ENCODE results near the gene ATG2B. TPM values are rescaled to one million over a fixed set of nuclear protein-coding genes. Genes with fewer than 3 reads are reported as not detected.

ATG2B gene
- total and polyA plus RNA-seq, 7 donors, result 1.8 to 27.1 (median 17.9) TPM

DNA sequence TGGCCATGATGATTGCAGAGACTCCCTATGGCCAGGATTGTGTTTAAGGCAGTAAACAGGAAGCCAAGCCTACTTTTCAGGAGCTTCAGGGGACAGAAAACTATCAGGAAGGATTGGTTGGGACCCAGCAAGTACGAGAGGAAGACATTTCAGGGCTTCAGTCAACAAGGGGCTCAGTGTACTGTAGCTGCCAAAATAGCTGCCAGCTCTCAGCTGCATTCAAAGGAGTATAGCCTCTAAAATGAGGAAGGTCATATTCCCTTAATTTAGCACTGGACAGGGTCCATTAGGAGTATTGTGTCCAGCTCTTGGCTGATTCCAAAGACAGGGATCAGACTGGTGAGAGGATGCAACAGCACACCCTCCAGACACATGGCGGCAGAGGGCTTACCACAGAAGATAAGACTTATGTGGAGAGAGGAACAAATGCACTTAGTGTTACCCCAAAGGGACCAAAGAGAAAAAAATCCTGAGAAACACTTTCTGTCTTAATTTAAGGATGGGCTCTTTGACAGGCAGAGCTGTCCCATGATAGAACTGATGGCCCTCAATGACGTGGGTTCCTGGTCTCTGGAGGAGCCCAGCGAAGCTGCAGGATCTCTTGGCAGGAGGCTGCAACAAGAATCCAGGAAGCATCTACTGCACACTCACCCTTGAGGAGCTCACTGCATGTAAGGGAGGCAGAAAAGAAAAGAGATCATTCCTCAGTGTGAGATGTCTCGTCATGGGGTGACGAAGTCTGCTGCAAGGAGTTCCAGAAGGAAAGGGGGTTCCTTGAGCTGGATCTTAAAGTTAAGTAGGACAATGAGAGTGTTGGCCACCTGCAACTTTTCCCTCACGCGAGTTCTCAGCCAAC is 92.3 kb downstream of the ATG2B start:
- TF ChIP-seq POLR2A (IDR thresholded peaks at IDR 0.05) (no peak), POLR2AphosphoS5 (IDR thresholded peaks at IDR 0.05) (no peak), EP300 (IDR thresholded peaks at IDR 0.05) (no peak)
- no peak for DNase-seq
- Histone ChIP-seq H3K27ac (peak overlapping the region in 3 of 4 donors; percentile 38 to 83 (median 80)), H3K9me3 (no peaks in the 10 kb centered on the region), H3K27me3 (no peaks in the 10 kb centered on the region), H3K4me3 (no peak overlapping the region), H3K36me3 (no peaks in the 10 kb centered on the region), H3K4me1 (peaks cover 0 to 64% (median 44%) of the 10 kb centered on the region in 4 donors)
- WGBS, 2 donors, result 84 to 85% methylated on average over 8 of the region's 8 CpGs
- intact Hi-C loops (cut with DNase I), result no loop called here

DNA sequence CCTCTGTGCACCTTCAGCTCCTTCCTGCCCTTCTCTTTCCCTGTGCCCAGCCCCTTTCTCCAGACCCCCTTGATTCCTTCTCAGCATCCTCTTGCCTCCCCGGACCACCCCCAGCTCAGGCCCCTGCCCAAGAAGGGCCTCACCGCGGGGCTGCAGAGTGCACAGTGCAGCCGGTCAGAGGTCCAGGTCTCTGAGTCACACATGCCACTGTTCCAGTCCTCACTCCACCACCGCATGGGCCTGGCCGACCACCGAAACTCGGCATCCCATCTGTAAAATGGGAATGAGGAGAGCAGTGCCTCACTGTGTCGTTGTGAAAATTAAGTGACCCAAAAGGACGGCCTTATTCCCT is 93.8 kb downstream of the ATG2B start:
- Histone ChIP-seq H3K36me3 (no peaks in the 10 kb centered on the region), H3K4me1 (peaks cover 0 to 52% (median 35%) of the 10 kb centered on the region in 4 donors), H3K9me3 (no peaks in the 10 kb centered on the region), H3K27me3 (no peaks in the 10 kb centered on the region), H3K4me3 (no peak overlapping the region), H3K27ac (peak overlapping the region; percentile 64 to 83 (median 76))
- WGBS, 2 donors, result 84 to 89% methylated on average over 10 of the region's 10 CpGs
- no peak for TF ChIP-seq POLR2A (IDR thresholded peaks at IDR 0.05)
- no peak for TF ChIP-seq POLR2AphosphoS5 (IDR thresholded peaks at IDR 0.05)
- TF ChIP-seq EP300 (IDR thresholded peaks at IDR 0.05), result no peak
- TF ChIP-seq, protein P1, sequence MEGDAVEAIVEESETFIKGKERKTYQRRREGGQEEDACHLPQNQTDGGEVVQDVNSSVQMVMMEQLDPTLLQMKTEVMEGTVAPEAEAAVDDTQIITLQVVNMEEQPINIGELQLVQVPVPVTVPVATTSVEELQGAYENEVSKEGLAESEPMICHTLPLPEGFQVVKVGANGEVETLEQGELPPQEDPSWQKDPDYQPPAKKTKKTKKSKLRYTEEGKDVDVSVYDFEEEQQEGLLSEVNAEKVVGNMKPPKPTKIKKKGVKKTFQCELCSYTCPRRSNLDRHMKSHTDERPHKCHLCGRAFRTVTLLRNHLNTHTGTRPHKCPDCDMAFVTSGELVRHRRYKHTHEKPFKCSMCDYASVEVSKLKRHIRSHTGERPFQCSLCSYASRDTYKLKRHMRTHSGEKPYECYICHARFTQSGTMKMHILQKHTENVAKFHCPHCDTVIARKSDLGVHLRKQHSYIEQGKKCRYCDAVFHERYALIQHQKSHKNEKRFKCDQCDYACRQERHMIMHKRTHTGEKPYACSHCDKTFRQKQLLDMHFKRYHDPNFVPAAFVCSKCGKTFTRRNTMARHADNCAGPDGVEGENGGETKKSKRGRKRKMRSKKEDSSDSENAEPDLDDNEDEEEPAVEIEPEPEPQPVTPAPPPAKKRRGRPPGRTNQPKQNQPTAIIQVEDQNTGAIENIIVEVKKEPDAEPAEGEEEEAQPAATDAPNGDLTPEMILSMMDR (IDR thresholded peaks at IDR 0.05), result no peak
- intact Hi-C loops (cut with DNase I), result loop anchor here (1.0 kb wide), 1 partner anchor 165 kb away; no protein-coding TSS in a partner anchor
- no peak for DNase-seq

DNA sequence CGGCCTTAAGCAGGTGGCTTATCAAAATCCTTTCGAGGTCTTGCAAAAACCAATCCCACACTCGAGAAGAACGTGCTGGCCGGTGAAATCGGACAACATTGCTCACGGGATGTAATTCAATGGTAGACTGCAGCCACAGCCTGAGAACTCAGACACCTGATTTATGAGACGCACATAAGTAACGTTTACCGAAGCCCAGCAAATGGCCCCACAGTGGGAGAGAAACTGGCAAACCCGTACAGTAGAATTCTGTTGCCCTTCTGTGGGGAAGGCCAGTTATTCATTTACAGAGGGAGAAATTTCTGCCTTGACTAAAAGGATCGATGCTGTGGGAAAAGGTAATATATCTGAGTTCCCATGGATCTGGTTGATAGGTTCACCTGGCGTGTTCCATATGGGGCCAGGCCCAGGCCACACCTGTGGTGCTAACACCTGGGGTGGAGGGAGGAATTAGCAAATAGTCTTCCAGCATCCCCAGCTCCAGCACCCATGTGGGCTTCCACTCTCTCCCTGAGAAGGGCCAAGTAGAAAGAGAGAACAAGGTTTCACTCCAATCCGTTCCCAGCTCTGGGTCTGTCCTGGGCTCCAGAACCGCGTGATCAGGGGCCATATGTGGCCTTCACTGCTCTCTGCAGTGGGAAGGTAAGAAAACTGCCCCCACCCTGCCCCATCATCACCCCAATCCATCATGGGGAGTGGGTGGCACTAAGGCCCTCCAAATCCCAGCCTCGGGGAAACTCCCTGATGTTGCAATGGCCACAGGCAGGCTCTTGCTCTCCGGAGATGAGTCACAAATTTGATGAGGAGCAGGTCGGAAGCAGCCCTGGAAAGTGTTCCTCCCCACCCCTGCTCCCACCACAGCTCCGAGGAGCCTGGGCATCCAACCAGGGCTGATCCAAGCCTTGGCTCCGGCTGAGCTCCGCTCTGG is 94.4 kb downstream of the ATG2B start:
- H3K27ac ChIP-seq, result peak overlapping the region; percentile 64 to 83 (median 76)
- peak; percentile 92 for DNase-seq
- H3K27me3 ChIP-seq, result no peaks in the 10 kb centered on the region

DNA sequence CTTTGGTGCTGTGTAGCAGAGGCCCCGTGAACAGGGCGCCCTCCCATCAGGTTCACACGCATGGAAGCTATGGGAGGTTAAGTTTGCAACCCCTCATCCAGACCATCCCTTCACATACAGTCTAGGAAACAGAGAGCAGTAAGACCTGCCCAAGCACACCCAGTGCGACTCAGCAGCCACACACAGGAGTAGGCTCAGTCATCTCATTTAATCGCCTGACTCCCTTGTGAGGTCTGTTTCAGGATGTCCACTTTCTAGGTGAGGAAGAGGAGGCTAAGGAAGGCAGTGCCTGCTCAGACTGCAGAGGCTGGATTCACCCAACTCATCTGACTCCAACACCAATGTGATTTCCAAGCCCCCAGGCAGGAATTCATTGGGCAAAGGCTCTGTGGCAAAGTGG is 95.2 kb downstream of the ATG2B start:
- Histone ChIP-seq H3K4me3 (no peak overlapping the region), H3K9me3 (no peaks in the 10 kb centered on the region), H3K27me3 (no peaks in the 10 kb centered on the region), H3K36me3 (no peaks in the 10 kb centered on the region), H3K27ac (peak overlapping the region in 3 of 4 donors; percentile 71 to 83 (median 80)), H3K4me1 (peaks cover 0 to 52% (median 30%) of the 10 kb centered on the region in 4 donors)
- WGBS, 2 donors, result 93 to 94% methylated on average over 5 of the region's 5 CpGs
- intact Hi-C loops (cut with DNase I), result no loop called here
- peak; percentile 30 for DNase-seq
- no peak for TF ChIP-seq POLR2A (IDR thresholded peaks at IDR 0.05)
- TF ChIP-seq, protein P1 (IDR thresholded peaks at IDR 0.05), result no peak
- no peak for TF ChIP-seq POLR2AphosphoS5 (IDR thresholded peaks at IDR 0.05)
- TF ChIP-seq EP300 (IDR thresholded peaks at IDR 0.05), result no peak

More for the DNA sequence above, 94.4 kb downstream of the ATG2B start:
- Histone ChIP-seq H3K36me3 (no peaks in the 10 kb centered on the region), H3K4me1 (peaks cover 0 to 52% (median 32%) of the 10 kb centered on the region in 4 donors), H3K4me3 (no peak overlapping the region), H3K9me3 (no peaks in the 10 kb centered on the region)
- 61 to 81% methylated on average over 22 of the region's 22 CpGs for WGBS, 2 donors
- intact Hi-C loops (cut with DNase I), result loop anchor here (1.0 kb wide), 1 partner anchor 164 kb away; no protein-coding TSS in a partner anchor
- TF ChIP-seq, protein P1 (IDR thresholded peaks at IDR 0.05), result no peak
- TF ChIP-seq POLR2AphosphoS5 (IDR thresholded peaks at IDR 0.05) (peak; percentile 69 to 92 (median 84)), POLR2A (IDR thresholded peaks at IDR 0.05) (no peak), EP300 (IDR thresholded peaks at IDR 0.05) (peak in 2 of 4 donors; percentile 75 to 79)
